Activated CD4-positive, alpha-beta T cell treated with anti-CD3 and anti-CD28 coated beads, Interleukin-2, amount 50 U/mL, for 4 hours (primary cell): ENCODE measurements around the gene CENPX.

Experiments
- DNase-seq, 2 experiments: peaks; one replicate each; pipeline ENCODE4 v3.0.0-alpha.2; 2020

Gene CENPX

GRCh38 chr17:81976332-81977210 lies 46.1 kb downstream of the CENPX start:
- DNase-seq = peak; percentile 29 to 30

- DNase-seq = no peak
Measured at GRCh38 chr17:81973432-81973831, 49.2 kb downstream of the CENPX start.

- DNase-seq = no peak
Measured at GRCh38 chr17:81968850-81969812, 53.5 kb downstream of the CENPX start.
